GM23338 (cell line): Measurements from ENCODE around the gene FBN2. TPM values are rescaled to one million over a fixed set of nuclear protein-coding genes. Genes with fewer than 3 reads are reported as not detected.

Source experiments
- ATAC-seq: fragments of 200-7000 bp; cut with Tn5 transposase; 3 replicates; pipeline ENCODE4 v1.9.1; 2020
- DNase-seq: peaks from one replicate; pipeline ENCODE4 v3.0.0-alpha.2; 2015; ENCODE audit warnings: low spot score
- H2AFZ ChIP-seq: fragments of 200-600 bp; sonication (generic); 2 replicates; pipeline ENCODE4 v1.8.0; 2016; ENCODE audit warnings: antibody characterized with exemption, mild to moderate bottlenecking, moderate library complexity
- H3F3A ChIP-seq: fragments of 200-600 bp; sonication (generic); replicated peaks from 2 replicates; pipeline ENCODE4 v1.8.0; 2017; ENCODE audit warnings: antibody characterized with exemption, mixed run types, low read depth
- H3K27ac ChIP-seq: fragments of 200-600 bp; sonication (generic); 2 replicates; pipeline ENCODE4 v1.6.1; 2016; ENCODE audit warnings: low read depth
- H3K27me3 ChIP-seq: fragments of 200-600 bp; sonication (generic); 2 replicates; pipeline ENCODE4 v1.8.0; 2016; ENCODE audit warnings: mild to moderate bottlenecking, mixed run types, moderate library complexity; ENCODE audit not compliant: insufficient read depth
- H3K36me3 ChIP-seq: fragments of 200-600 bp; sonication (generic); 2 replicates; pipeline ENCODE4 v1.8.0; 2016; ENCODE audit warnings: mild to moderate bottlenecking; ENCODE audit not compliant: insufficient read depth
- H3K4me1 ChIP-seq: fragments of 200-600 bp; sonication (generic); 2 replicates; pipeline ENCODE4 v1.8.0; 2016; ENCODE audit warnings: mild to moderate bottlenecking, moderate library complexity; ENCODE audit not compliant: insufficient read depth
- H3K4me2 ChIP-seq: fragments of 200-600 bp; sonication (generic); 2 replicates; pipeline ENCODE4 v1.7.1; 2017; ENCODE audit warnings: mixed run types
- H3K4me3 ChIP-seq: fragments of 200-600 bp; sonication (generic); 2 replicates; pipeline ENCODE4 v1.6.1; 2016; ENCODE audit warnings: mixed run types
- H3K79me2 ChIP-seq: fragments of 200-600 bp; sonication (generic); replicated peaks from 2 replicates; pipeline ENCODE4 v1.8.0; 2017; ENCODE audit warnings: mild to moderate bottlenecking; ENCODE audit not compliant: insufficient read depth
- H3K9me2 ChIP-seq: fragments of 200-600 bp; sonication (generic); 2 replicates; pipeline ENCODE4 v1.8.0; 2017; ENCODE audit not compliant: insufficient read depth
- H4K20me1 ChIP-seq: fragments of 200-600 bp; sonication (generic); replicated peaks from 2 replicates; pipeline ENCODE4 v1.8.0; 2017; ENCODE audit warnings: mild to moderate bottlenecking; ENCODE audit not compliant: insufficient read depth
- H3K27ac Mint-ChIP-seq: 2 replicates; pipeline ENCODE4 v1.8.0; 2020; ENCODE audit warnings: inconsistent platforms, mild to moderate bottlenecking, moderate library complexity, mixed read lengths
- H3K27me3 Mint-ChIP-seq: 3 replicates; pipeline ENCODE4 v1.8.0; 2022; ENCODE audit warnings: low read depth, mild to moderate bottlenecking, moderate library complexity, mixed read lengths, inconsistent platforms; ENCODE audit not compliant: insufficient read depth, poor library complexity
- H3K36me3 Mint-ChIP-seq: 3 replicates; pipeline ENCODE4 v1.8.0; 2021; ENCODE audit warnings: low read depth, mild to moderate bottlenecking, inconsistent platforms, moderate library complexity, mixed read lengths
- H3K4me1 Mint-ChIP-seq: 3 replicates; pipeline ENCODE4 v1.8.0; 2020; ENCODE audit warnings: mild to moderate bottlenecking, inconsistent platforms, mixed read lengths
- H3K4me3 Mint-ChIP-seq: 3 replicates; pipeline ENCODE4 v1.8.0; 2021; ENCODE audit warnings: moderate library complexity, mild to moderate bottlenecking, inconsistent platforms, mixed read lengths
- H3K9me3 Mint-ChIP-seq: 3 replicates; pipeline ENCODE4 v1.8.0; 2020; ENCODE audit warnings: moderate library complexity, mild to moderate bottlenecking, inconsistent platforms, mixed read lengths
- CREB1 ChIP-seq: fragments of 250-450 bp; sonication (Bioruptor Pico); IDR thresholded peaks from 2 replicates; pipeline ENCODE4 v1.5.0; 2020; ENCODE audit warnings: low read depth, mild to moderate bottlenecking, moderate library complexity
- ETS1 ChIP-seq: IDR thresholded peaks from 2 replicates; pipeline ENCODE4 v1.6.1; 2016; ENCODE audit warnings: antibody characterized with exemption
- EZH2 ChIP-seq: fragments of 200-600 bp; sonication (generic); IDR thresholded peaks from one replicate; pipeline ENCODE4 v1.8.0; 2017; ENCODE audit warnings: antibody characterized with exemption, mild to moderate bottlenecking, low read depth; ENCODE audit not compliant: unreplicated experiment
- STAT1 ChIP-seq: IDR thresholded peaks from one replicate; pipeline ENCODE4 v1.6.1; 2016; ENCODE audit warnings: antibody characterized with exemption; ENCODE audit not compliant: unreplicated experiment
- ZNF114 ChIP-seq: fragments of 250-450 bp; sonication (Bioruptor Pico); IDR thresholded peaks from 2 replicates; pipeline ENCODE4 v1.5.0; 2020; ENCODE audit warnings: mild to moderate bottlenecking, moderate library complexity
- ZNF331 ChIP-seq: fragments of 250-450 bp; sonication (Bioruptor Pico); IDR thresholded peaks from 2 replicates; pipeline ENCODE4 v1.5.0; 2020; ENCODE audit warnings: low read depth, mild to moderate bottlenecking, moderate library complexity
- polyA plus RNA-seq: library from polyadenylated mRNA; unstranded; fragments of >200 nt; fragmentation: Nextera tagmentation; extraction: Ambion mirVana; gene quantifications from 2 replicates; pipeline ENCODE4 v1.2.1, GENCODE V29; 2016
- total RNA-seq: library from RNA; depleted of rRNA; stranded (reverse); fragments of >200 nt; shearing (Covaris generic); gene quantifications from 2 replicates; pipeline ENCODE4 v1.2.3, GENCODE V29; 2014
- TF ChIP-seq, protein P1 (sequence below): IDR thresholded peaks from one replicate; pipeline ENCODE4 v1.6.1; 2018; ENCODE audit warnings: antibody characterized with exemption; ENCODE audit not compliant: unreplicated experiment
- TF ChIP-seq, protein P2 (sequence below), 2 experiments: fragments of 200-600 bp in 1 of 2; sonication (generic) in 1 of 2; conservative IDR thresholded peaks; 2 replicates each; pipeline versions ENCODE4 v1.5.1 to v1.6.1; 2016 to 2017; ENCODE audit warnings: antibody characterized with exemption in 2 of 2, low read depth in 2 of 2, mild to moderate bottlenecking in 2 of 2, moderate library complexity in 1 of 2

FBN2 gene
- total and polyA plus RNA-seq, 2 experiments from 2014 or later, result 2.6 to 13.6 TPM

- TF ChIP-seq, protein P1, sequence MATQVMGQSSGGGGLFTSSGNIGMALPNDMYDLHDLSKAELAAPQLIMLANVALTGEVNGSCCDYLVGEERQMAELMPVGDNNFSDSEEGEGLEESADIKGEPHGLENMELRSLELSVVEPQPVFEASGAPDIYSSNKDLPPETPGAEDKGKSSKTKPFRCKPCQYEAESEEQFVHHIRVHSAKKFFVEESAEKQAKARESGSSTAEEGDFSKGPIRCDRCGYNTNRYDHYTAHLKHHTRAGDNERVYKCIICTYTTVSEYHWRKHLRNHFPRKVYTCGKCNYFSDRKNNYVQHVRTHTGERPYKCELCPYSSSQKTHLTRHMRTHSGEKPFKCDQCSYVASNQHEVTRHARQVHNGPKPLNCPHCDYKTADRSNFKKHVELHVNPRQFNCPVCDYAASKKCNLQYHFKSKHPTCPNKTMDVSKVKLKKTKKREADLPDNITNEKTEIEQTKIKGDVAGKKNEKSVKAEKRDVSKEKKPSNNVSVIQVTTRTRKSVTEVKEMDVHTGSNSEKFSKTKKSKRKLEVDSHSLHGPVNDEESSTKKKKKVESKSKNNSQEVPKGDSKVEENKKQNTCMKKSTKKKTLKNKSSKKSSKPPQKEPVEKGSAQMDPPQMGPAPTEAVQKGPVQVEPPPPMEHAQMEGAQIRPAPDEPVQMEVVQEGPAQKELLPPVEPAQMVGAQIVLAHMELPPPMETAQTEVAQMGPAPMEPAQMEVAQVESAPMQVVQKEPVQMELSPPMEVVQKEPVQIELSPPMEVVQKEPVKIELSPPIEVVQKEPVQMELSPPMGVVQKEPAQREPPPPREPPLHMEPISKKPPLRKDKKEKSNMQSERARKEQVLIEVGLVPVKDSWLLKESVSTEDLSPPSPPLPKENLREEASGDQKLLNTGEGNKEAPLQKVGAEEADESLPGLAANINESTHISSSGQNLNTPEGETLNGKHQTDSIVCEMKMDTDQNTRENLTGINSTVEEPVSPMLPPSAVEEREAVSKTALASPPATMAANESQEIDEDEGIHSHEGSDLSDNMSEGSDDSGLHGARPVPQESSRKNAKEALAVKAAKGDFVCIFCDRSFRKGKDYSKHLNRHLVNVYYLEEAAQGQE, result no peak
- TF ChIP-seq ETS1 (no peak), EZH2 (no peak), STAT1 (no peak), CREB1 (CRISPR knock-in tag) (no peak), ZNF331 (CRISPR knock-in tag) (no peak)
Observed at GRCh38 chr5:128483738-128484137, 54.3 kb downstream of the FBN2 start (continued).

DNA sequence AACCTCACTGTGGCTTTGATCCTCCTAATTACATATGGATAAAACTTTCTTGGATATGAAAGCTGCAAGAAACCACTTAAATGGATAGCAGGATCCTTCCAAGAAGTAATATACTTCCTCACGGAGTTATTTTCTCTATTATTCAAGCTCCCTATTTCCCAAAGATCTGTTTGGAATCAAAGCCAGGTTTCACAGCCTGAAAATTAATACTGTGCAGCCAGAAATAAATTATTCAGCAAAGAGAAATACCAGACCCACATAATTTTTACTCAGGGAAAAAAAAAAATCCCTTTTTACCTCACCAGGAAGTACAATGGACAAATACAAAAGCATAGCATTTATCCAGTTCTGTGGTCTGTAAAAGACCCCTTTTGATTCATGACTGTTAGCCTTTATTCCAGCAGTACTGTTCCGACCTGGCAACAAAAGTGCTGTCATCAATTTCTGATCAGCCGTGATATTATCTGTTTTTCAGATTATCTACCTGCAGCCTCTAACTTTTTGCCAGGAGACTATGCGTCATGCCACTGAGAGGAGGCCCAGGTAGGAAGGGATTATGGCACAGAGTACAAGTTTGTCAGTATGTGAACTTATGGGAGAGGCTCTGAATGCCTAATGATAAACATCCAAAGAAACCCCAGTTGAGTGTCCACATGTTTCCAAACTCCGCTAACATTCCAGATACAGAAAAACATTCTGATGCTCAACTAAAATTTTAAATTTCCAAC is 57.0 kb downstream of the FBN2 start:
- DNase-seq (no peak), ATAC-seq (no peak)
- Histone ChIP-seq H3K4me3 (no peak overlapping the region), H2AFZ (no peak overlapping the region), H3K4me1 (no peaks in the 10 kb centered on the region), H3K27ac (no peak overlapping the region), H3K79me2 (no peaks in the 10 kb centered on the region), H3F3A (no peaks in the 10 kb centered on the region), H3K4me2 (no peak overlapping the region), H3K36me3 (no peaks in the 10 kb centered on the region), H3K9me2 (no peaks in the 10 kb centered on the region), H4K20me1 (no peaks in the 10 kb centered on the region), H3K27me3 (no peaks in the 10 kb centered on the region)
- Mint-ChIP-seq H3K4me1 (no peaks in the 10 kb centered on the region), H3K9me3 (no peaks in the 10 kb centered on the region), H3K27ac (no peak overlapping the region), H3K4me3 (no peak overlapping the region), H3K27me3 (peaks cover 2% of the 10 kb centered on the region), H3K36me3 (no peaks in the 10 kb centered on the region)
- TF ChIP-seq, protein P2, sequence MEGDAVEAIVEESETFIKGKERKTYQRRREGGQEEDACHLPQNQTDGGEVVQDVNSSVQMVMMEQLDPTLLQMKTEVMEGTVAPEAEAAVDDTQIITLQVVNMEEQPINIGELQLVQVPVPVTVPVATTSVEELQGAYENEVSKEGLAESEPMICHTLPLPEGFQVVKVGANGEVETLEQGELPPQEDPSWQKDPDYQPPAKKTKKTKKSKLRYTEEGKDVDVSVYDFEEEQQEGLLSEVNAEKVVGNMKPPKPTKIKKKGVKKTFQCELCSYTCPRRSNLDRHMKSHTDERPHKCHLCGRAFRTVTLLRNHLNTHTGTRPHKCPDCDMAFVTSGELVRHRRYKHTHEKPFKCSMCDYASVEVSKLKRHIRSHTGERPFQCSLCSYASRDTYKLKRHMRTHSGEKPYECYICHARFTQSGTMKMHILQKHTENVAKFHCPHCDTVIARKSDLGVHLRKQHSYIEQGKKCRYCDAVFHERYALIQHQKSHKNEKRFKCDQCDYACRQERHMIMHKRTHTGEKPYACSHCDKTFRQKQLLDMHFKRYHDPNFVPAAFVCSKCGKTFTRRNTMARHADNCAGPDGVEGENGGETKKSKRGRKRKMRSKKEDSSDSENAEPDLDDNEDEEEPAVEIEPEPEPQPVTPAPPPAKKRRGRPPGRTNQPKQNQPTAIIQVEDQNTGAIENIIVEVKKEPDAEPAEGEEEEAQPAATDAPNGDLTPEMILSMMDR (conservative IDR thresholded peaks at IDR 0.05; ENCODE audit: low read depth in 2 of 2), result no peak
- TF ChIP-seq STAT1, result no peak
- no peak for TF ChIP-seq ZNF114 (CRISPR knock-in tag)
- TF ChIP-seq, protein P1, result no peak
